Right lung (tissue), 5 donors: ENCODE data around the gene PRM3. TPM values are rescaled to one million over a fixed set of nuclear protein-coding genes. Genes with fewer than 3 reads are reported as not detected.

ENCODE experiments used
- DNase-seq, 2 donors: peaks; one replicate each; pipeline ENCODE4 v3.0.0-alpha.2; 2013
- polyA plus RNA-seq, 5 donors: library from polyadenylated mRNA; unstranded; fragments of 120-200 nt; gene quantifications; one replicate each; pipeline versions ENCODE4 v1.2.1 to v1.2.3, GENCODE V29; 2013; ENCODE audit warnings: inconsistent platforms in 1 of 5, low replicate concordance in 1 of 5; ENCODE audit not compliant: insufficient read length in 5 of 5, insufficient read depth in 1 of 5

PRM3 gene
- polyA plus RNA-seq, 5 donors, result not detected

- DNase-seq, result no peak
These were observed 25.3 kb downstream of the PRM3 start for GRCh38 chr16:11248133-11248532.

GRCh38 chr16:11245988-11246387 is 27.4 kb downstream of the PRM3 start:
- no peak for DNase-seq

GRCh38 chr16:11245222-11245737 is 28.1 kb downstream of the PRM3 start:
- DNase-seq, result no peak

- DNase-seq, result no peak
These were observed 30.8 kb downstream of the PRM3 start for GRCh38 chr16:11242658-11243057.

- no peak for DNase-seq
These were observed 31.8 kb downstream of the PRM3 start for GRCh38 chr16:11241480-11242204.

- DNase-seq, result no peak
These were observed 32.6 kb downstream of the PRM3 start for GRCh38 chr16:11240636-11241473.

GRCh38 chr16:11239644-11240632 is 33.5 kb downstream of the PRM3 start:
- no peak for DNase-seq

- DNase-seq, result no peak
These were observed 34.9 kb downstream of the PRM3 start for GRCh38 chr16:11238272-11239202.

GRCh38 chr16:11236461-11237254 is 36.8 kb downstream of the PRM3 start:
- no peak for DNase-seq

GRCh38 chr16:11235703-11235991 is 37.8 kb downstream of the PRM3 start:
- DNase-seq, result no peak

GRCh38 chr16:11234884-11235702 is 38.3 kb downstream of the PRM3 start:
- DNase-seq, result no peak

GRCh38 chr16:11233727-11234376 is 39.6 kb downstream of the PRM3 start:
- no peak for DNase-seq

GRCh38 chr16:11232852-11233726 is 40.3 kb downstream of the PRM3 start:
- no peak for DNase-seq

- DNase-seq, result no peak
These were observed 41.1 kb downstream of the PRM3 start for GRCh38 chr16:11232302-11232851.

GRCh38 chr16:11231367-11231970 is 42.0 kb downstream of the PRM3 start:
- no peak for DNase-seq

- no peak for DNase-seq
These were observed 43.5 kb downstream of the PRM3 start for GRCh38 chr16:11229906-11230305.

- DNase-seq, result no peak
These were observed 44.0 kb downstream of the PRM3 start for GRCh38 chr16:11229432-11229831.
